ENCODE results near the gene TSPAN14. TPM values are rescaled to one million over a fixed set of nuclear protein-coding genes. Genes with fewer than 3 reads are reported as not detected.

TSPAN14 gene
- total RNA-seq, 2 donors from 2014 or later: 56.5 to 76.6 TPM

Other genes with a start within 250 kb of the TSPAN14 start
- 100 to 1,000 TPM; 134 to 166 TPM for gene ANXA11, start 248.8 kb upstream of the TSPAN14 start, total RNA-seq
- not detected for gene MAT1A, start 164.7 kb upstream of the TSPAN14 start, total RNA-seq
- not detected for gene DYDC1, start 97.6 kb upstream of the TSPAN14 start, total RNA-seq
- gene DYDC2, start 97.5 kb upstream of the TSPAN14 start, total RNA-seq: not detected
- gene PRXL2A, start 45.8 kb upstream of the TSPAN14 start, total RNA-seq: 1 to 10 TPM; 6.4 to 9.7 TPM
- under 1 TPM; 0.25 to 0.40 TPM for gene SH2D4B, start 83.6 kb downstream of the TSPAN14 start, total RNA-seq

All from natural killer cell treated with Interleukin-12 subunit alpha and Interleukin-12 subunit beta and Interleukin-15 and Interleukin-18, amount 100 ng/mL, for 72 hours (primary cell).